Measurements from ENCODE around the gene TSC22D2. TPM values are rescaled to one million over a fixed set of nuclear protein-coding genes. Genes with fewer than 3 reads are reported as not detected.

The TSC22D2 gene
- total and polyA plus RNA-seq, 7 donors: 6.6 to 24.9 (median 14.6) TPM

GRCh38 chr3:150396956-150397550 lies 11.0 kb upstream of the TSC22D2 start:
- H3K4me3 ChIP-seq: no peak overlapping the region
- intact Hi-C loops (cut with DNase I): no loop called here
- no peak for TF ChIP-seq POLR2A (IDR thresholded peaks at IDR 0.05)
- TF ChIP-seq CTCF (IDR thresholded peaks at IDR 0.05): no peak
- no peak overlapping the region for H3K27ac ChIP-seq
- 87 to 88% methylated on average over 3 of the region's 3 CpGs for WGBS, 2 donors
- no peaks in the 10 kb centered on the region for H3K27me3 ChIP-seq
- no peaks in the 10 kb centered on the region for H3K4me1 ChIP-seq
- no peaks in the 10 kb centered on the region for H3K9me3 ChIP-seq
- DNase-seq: no peak
- no peaks in the 10 kb centered on the region for H3K36me3 ChIP-seq

GRCh38 chr3:150399060-150399459 lies 9.0 kb upstream of the TSC22D2 start:
- WGBS, 2 donors: 96 to 97% methylated on average over 2 of the region's 2 CpGs
- TF ChIP-seq EP300 (IDR thresholded peaks at IDR 0.05): no peak
- no peak for TF ChIP-seq CTCF (IDR thresholded peaks at IDR 0.05)
- TF ChIP-seq POLR2AphosphoS5 (IDR thresholded peaks at IDR 0.05): no peak
- TF ChIP-seq POLR2A (IDR thresholded peaks at IDR 0.05): no peak
- intact Hi-C loops (cut with DNase I): no loop called here
- Histone ChIP-seq H3K9me3 (no peaks in the 10 kb centered on the region), H3K4me1 (no peaks in the 10 kb centered on the region), H3K36me3 (no peaks in the 10 kb centered on the region), H3K27ac (no peak overlapping the region), H3K27me3 (no peaks in the 10 kb centered on the region), H3K4me3 (no peak overlapping the region)
- no peak for DNase-seq

- H3K27ac ChIP-seq: no peak overlapping the region
- intact Hi-C loops (cut with DNase I): no loop called here
- H3K9me3 ChIP-seq: no peaks in the 10 kb centered on the region
- no peaks in the 10 kb centered on the region for H3K36me3 ChIP-seq
- TF ChIP-seq CTCF (IDR thresholded peaks at IDR 0.05) (no peak), POLR2AphosphoS5 (IDR thresholded peaks at IDR 0.05) (no peak), EP300 (IDR thresholded peaks at IDR 0.05) (no peak), POLR2A (IDR thresholded peaks at IDR 0.05) (no peak)
- H3K4me1 ChIP-seq: no peaks in the 10 kb centered on the region
- H3K4me3 ChIP-seq: no peak overlapping the region
- DNase-seq: no peak
- 35 to 80% methylated on average over 3 of the region's 3 CpGs for WGBS, 2 donors
- no peaks in the 10 kb centered on the region for H3K27me3 ChIP-seq
These were observed 6.8 kb upstream of the TSC22D2 start for GRCh38 chr3:150401285-150401684.

GRCh38 chr3:150402217-150402616 lies 5.9 kb upstream of the TSC22D2 start:
- Histone ChIP-seq H3K27ac (no peak overlapping the region), H3K9me3 (no peaks in the 10 kb centered on the region), H3K4me3 (no peak overlapping the region), H3K4me1 (peaks cover 0 to 8% (median 5%) of the 10 kb centered on the region in 4 donors), H3K36me3 (no peaks in the 10 kb centered on the region), H3K27me3 (no peaks in the 10 kb centered on the region)
- no peak for DNase-seq
- WGBS, 2 donors: 94 to 96% methylated on average over 1 of the region's 1 CpG
- intact Hi-C loops (cut with DNase I): no loop called here
- no peak for TF ChIP-seq CTCF (IDR thresholded peaks at IDR 0.05)

- H3K36me3 ChIP-seq: no peaks in the 10 kb centered on the region
- TF ChIP-seq CTCF (IDR thresholded peaks at IDR 0.05) (no peak), EP300 (IDR thresholded peaks at IDR 0.05) (no peak), POLR2A (IDR thresholded peaks at IDR 0.05) (no peak), POLR2AphosphoS5 (IDR thresholded peaks at IDR 0.05) (no peak)
- no peak for DNase-seq
These were observed 4.1 kb upstream of the TSC22D2 start for GRCh38 chr3:150404023-150404422.

More at GRCh38 chr3:150404023-150404422, 4.1 kb upstream of the TSC22D2 start:
- intact Hi-C loops (cut with DNase I): no loop called here
- Histone ChIP-seq H3K27me3 (no peaks in the 10 kb centered on the region), H3K9me3 (no peaks in the 10 kb centered on the region), H3K4me3 (no peak overlapping the region), H3K27ac (no peak overlapping the region), H3K4me1 (peaks cover 0 to 11% (median 6%) of the 10 kb centered on the region in 4 donors)

All from sigmoid colon (tissue), 7 donors.